GM18951 (cell line): ENCODE measurements around the gene VDR.

ENCODE experiments used
- POLR2A ChIP-seq: IDR thresholded peaks from 4 replicates; pipeline ENCODE4 v1.6.1; 2011; ENCODE audit warnings: mild to moderate bottlenecking; ENCODE audit not compliant: insufficient read length, insufficient read depth; ENCODE audit errors: extremely low read depth
- in situ Hi-C: fragments of 300-500 bp; cut with MboI; formaldehyde crosslinking; loops from one replicate; pipeline ENCODE4 v1.12.0; 2022; ENCODE audit warnings: low sequenced_read_pairs, mixed read lengths, inconsistent platforms; ENCODE audit not compliant: unreplicated experiment

The VDR gene

GRCh38 chr12:47941871-47942613, 37.2 kb upstream of the VDR start:
- no peak for TF ChIP-seq POLR2A
- in situ Hi-C loops, result no loop called here

GRCh38 chr12:47941475-47941780, 36.6 kb upstream of the VDR start:
- in situ Hi-C loops, result no loop called here
- TF ChIP-seq POLR2A, result no peak

GRCh38 chr12:47940773-47941474, 36.1 kb upstream of the VDR start:
- TF ChIP-seq POLR2A, result no peak

GRCh38 chr12:47939009-47939601, 34.3 kb upstream of the VDR start:
- no peak for TF ChIP-seq POLR2A
- in situ Hi-C loops, result no loop called here

More at GRCh38 chr12:47940773-47941474, 36.1 kb upstream of the VDR start:
- in situ Hi-C loops, result no loop called here

GRCh38 chr12:47938594-47938993, 33.8 kb upstream of the VDR start:
- no peak for TF ChIP-seq POLR2A
- in situ Hi-C loops, result no loop called here

- in situ Hi-C loops, result no loop called here
- TF ChIP-seq POLR2A, result no peak
Observed at GRCh38 chr12:47938093-47938492, 33.3 kb upstream of the VDR start.

- no peak for TF ChIP-seq POLR2A
- in situ Hi-C loops, result no loop called here
Observed at GRCh38 chr12:47935184-47935583, 30.4 kb upstream of the VDR start.

GRCh38 chr12:47931187-47931586, 26.4 kb upstream of the VDR start:
- in situ Hi-C loops, result no loop called here

GRCh38 chr12:47930634-47931033, 25.8 kb upstream of the VDR start:
- in situ Hi-C loops, result no loop called here
- TF ChIP-seq POLR2A, result no peak

More at GRCh38 chr12:47931187-47931586, 26.4 kb upstream of the VDR start:
- TF ChIP-seq POLR2A, result no peak

GRCh38 chr12:47927346-47927745, 22.6 kb upstream of the VDR start:
- in situ Hi-C loops, result no loop called here
- no peak for TF ChIP-seq POLR2A

- in situ Hi-C loops, result no loop called here
- no peak for TF ChIP-seq POLR2A
Observed at GRCh38 chr12:47921907-47922306, 17.1 kb upstream of the VDR start.

- no peak for TF ChIP-seq POLR2A
- in situ Hi-C loops, result no loop called here
Observed at GRCh38 chr12:47920913-47921312, 16.1 kb upstream of the VDR start.

GRCh38 chr12:47913081-47913480, 8.3 kb upstream of the VDR start:
- TF ChIP-seq POLR2A, result no peak
- in situ Hi-C loops, result no loop called here

- no peak for TF ChIP-seq POLR2A
- in situ Hi-C loops, result no loop called here
Observed at GRCh38 chr12:47912556-47912955, 7.8 kb upstream of the VDR start.
